ENCODE data around the gene OPTC.

GRCh38 chr1:203534526-203534925, 40.6 kb downstream of the OPTC start:
- TF ChIP-seq CTCF (IDR thresholded peaks at IDR 0.05 in 2 of 3, conservative IDR thresholded peaks at IDR 0.05 in 1 of 3; ENCODE audit: borderline replicate concordance in 1 of 3, insufficient read depth in 1 of 3, low read depth in 2 of 3, low read length in 2 of 3), result no peak
- no peak for TF ChIP-seq JUND (IDR thresholded peaks at IDR 0.05)
